ENCODE data around the gene PNMA8C.
A peak's percentile ranks its signal among the peaks of the same experiment; 100 is the strongest.

The PNMA8C gene

DNA sequence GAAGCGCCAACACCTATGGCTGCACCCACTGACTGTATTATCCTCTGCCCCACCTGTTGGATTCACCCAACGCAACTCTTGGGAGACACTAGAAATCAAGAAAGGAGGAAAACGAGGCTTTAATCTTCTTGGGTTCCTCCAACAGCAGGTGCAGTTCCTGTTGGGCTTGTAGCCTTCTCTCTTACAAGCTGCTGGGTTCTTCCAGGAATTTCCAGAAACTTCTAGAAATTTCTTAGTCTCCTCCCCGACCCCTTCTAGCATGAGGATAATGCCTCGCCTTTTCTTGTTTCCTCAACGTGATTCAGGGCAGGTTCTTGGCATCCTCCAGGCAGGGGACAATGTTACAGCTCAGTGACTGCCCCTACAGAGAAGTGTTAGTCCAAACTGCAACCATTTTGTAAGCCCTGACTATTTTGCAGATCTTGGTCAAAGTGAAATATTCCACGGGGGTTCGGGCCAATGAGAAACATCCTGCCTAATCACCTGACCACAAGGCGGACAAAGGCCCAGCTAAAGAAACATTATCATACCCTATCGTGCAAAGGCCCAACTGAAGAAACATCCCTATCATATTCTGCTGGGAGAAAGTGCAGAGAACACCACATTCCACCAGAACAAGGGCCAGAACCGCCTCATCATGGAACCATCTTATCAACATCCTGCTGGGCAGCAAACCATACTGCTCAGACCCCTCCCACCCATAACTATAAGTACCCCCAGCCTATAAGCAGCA, 43.2 kb upstream of the PNMA8C start:
- Histone ChIP-seq H3K27ac (ENCODE audit: poor library complexity, severe bottlenecking) (no peak overlapping the region), H3K9me3 (ENCODE audit: severe bottlenecking) (no peaks in the 10 kb centered on the region), H3K36me3 (ENCODE audit: low read depth) (no peaks in the 10 kb centered on the region), H3K4me3 (ENCODE audit: severe bottlenecking) (peak overlapping the region; percentile 32), H3K4me1 (ENCODE audit: insufficient read depth, poor library complexity, severe bottlenecking) (peaks cover 14% of the 10 kb centered on the region), H3K27me3 (ENCODE audit: insufficient read depth, poor library complexity, severe bottlenecking) (no peaks in the 10 kb centered on the region)
- TF ChIP-seq CTCF (IDR thresholded peaks at IDR 0.05; ENCODE audit: poor library complexity, severe bottlenecking): no peak
- no peak for ATAC-seq (ENCODE audit: low read depth)
- DNase-seq (ENCODE audit: low spot score): no peak

DNA sequence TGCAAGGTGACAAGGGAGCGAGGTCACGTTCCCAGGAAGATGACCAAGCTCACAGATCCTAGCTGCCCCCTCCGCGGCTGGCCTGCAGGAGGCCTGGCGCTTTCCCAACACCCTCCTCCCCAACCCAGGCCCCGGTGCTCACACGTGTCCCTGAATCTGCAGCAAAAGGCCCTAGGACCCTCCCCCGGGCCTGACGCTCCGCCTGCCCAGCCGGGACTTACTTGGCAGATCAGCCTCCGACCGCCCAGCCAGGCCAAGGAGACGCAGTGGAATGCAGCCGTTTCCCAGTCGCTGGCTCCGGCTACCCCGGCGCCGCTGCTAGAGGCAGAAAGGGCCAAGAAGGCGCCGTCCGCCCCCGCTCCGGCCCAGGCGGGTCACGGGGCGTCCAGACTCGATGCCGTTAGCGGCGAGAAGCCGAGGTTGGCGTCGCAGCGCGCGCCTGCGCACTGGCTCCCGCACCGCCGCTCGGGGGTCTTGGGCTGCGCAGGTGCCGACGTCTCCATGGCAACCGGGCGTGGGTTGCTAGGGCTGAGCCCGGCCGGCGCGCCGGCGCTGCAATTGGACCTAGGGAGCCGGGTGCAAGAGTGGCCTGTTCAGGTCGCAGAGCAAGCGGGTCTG, 42.5 kb upstream of the PNMA8C start, which contains the start of gene PNMA8A:
PNMA8A (minus strand) TSS at position 448 of the 618 bp plus-strand sequence. CDS start 528 bp downstream, outside the sequence.
- Histone ChIP-seq H3K9me3 (ENCODE audit: severe bottlenecking) (no peaks in the 10 kb centered on the region), H3K4me1 (ENCODE audit: insufficient read depth, poor library complexity, severe bottlenecking) (peaks cover 22% of the 10 kb centered on the region), H3K27me3 (ENCODE audit: insufficient read depth, poor library complexity, severe bottlenecking) (no peaks in the 10 kb centered on the region), H3K27ac (ENCODE audit: poor library complexity, severe bottlenecking) (no peak within 1 kb of the TSS), H3K4me3 (ENCODE audit: severe bottlenecking) (peak within 1 kb of the TSS; percentile 32), H3K36me3 (ENCODE audit: low read depth) (no peaks in the 10 kb centered on the region)
- DNase-seq (ENCODE audit: low spot score) (no peak), ATAC-seq (ENCODE audit: low read depth) (peak; percentile 26; the same call in 2 of the 3 replicates)
- TF ChIP-seq CTCF (IDR thresholded peaks at IDR 0.05; ENCODE audit: poor library complexity, severe bottlenecking): no peak

DNA sequence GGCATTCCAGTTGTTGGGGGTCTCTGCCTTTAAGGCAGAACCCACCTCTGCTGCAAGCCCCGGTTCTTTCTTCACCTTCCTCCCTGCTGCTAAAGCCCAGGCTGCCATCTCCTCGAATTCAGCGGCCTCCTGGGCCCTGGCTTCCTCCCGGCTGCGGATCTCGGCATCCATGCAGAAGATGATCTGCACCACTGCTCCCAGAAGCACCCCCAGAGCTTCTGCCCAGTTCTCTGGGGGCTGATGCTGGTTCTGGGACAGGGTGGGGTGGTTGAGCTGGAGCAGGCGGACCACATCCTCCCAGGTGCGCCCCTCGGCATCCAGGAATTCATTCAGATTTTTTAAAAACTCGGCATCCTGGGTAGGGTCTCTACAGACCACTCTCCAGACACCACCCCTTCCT, 41.6 kb upstream of the PNMA8C start:
- no peak for ATAC-seq (ENCODE audit: low read depth)
- no peak for TF ChIP-seq CTCF (IDR thresholded peaks at IDR 0.05; ENCODE audit: poor library complexity, severe bottlenecking)
- H3K27ac ChIP-seq (ENCODE audit: poor library complexity, severe bottlenecking): no peak overlapping the region

DNA sequence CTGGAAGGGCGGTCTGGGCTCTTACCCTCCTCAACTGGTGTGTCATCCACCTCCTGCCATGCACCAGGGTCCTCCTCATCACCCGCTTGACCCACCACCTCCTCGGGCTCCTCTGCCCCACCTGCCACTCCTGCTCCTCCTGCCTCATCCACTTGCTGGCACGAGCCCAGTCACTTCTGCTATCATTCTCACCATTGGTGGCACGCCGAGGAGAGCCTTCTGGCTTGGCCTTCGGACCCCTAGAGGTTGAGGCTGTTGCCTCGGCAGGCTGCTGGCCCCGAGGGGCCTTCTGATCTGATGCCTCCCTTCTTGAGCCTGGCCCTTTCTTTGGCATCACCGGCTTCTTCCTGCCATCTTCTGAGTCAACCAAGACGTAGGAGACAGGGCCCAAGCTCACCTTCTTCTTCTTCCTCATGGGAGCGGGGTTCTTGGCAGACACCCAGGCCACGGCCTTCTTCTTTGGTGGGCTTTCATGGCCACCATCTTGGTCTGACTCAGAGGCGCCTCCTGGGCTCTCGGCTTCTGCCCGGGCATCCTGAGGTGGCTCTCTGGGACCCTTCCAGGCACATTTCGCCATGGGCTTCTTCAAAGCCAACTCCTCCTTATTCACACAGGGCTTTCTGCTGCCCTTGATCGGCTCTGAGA, 40.9 kb upstream of the PNMA8C start:
- no peak for DNase-seq (ENCODE audit: low spot score)
- Histone ChIP-seq H3K27me3 (ENCODE audit: insufficient read depth, poor library complexity, severe bottlenecking) (no peaks in the 10 kb centered on the region), H3K27ac (ENCODE audit: poor library complexity, severe bottlenecking) (no peak overlapping the region), H3K9me3 (ENCODE audit: severe bottlenecking) (no peaks in the 10 kb centered on the region), H3K36me3 (ENCODE audit: low read depth) (no peaks in the 10 kb centered on the region), H3K4me1 (ENCODE audit: insufficient read depth, poor library complexity, severe bottlenecking) (peaks cover 22% of the 10 kb centered on the region), H3K4me3 (ENCODE audit: severe bottlenecking) (no peak overlapping the region)
- no peak for TF ChIP-seq CTCF (IDR thresholded peaks at IDR 0.05; ENCODE audit: poor library complexity, severe bottlenecking)
- ATAC-seq (ENCODE audit: low read depth): no peak

More for the DNA sequence above, 41.6 kb upstream of the PNMA8C start:
- peaks cover 22% of the 10 kb centered on the region for H3K4me1 ChIP-seq (ENCODE audit: insufficient read depth, poor library complexity, severe bottlenecking)
- H3K27me3 ChIP-seq (ENCODE audit: insufficient read depth, poor library complexity, severe bottlenecking): no peaks in the 10 kb centered on the region
- H3K4me3 ChIP-seq (ENCODE audit: severe bottlenecking): no peak overlapping the region
- no peak for DNase-seq (ENCODE audit: low spot score)
- H3K36me3 ChIP-seq (ENCODE audit: low read depth): no peaks in the 10 kb centered on the region
- no peaks in the 10 kb centered on the region for H3K9me3 ChIP-seq (ENCODE audit: severe bottlenecking)

Data from RWPE2 (cell line).